Epithelial cell of esophagus (primary cell): Measurements from ENCODE around the gene ARHGEF9.

Experiments
- DNase-seq: peaks from one replicate; pipeline ENCODE4 v3.0.0; 2010; ENCODE audit warnings: low read depth
- H3K4me3 ChIP-seq: 2 replicates; pipeline ENCODE4 v1.5.1; 2011; ENCODE audit warnings: mild to moderate bottlenecking, low read length, control low read depth
- CTCF ChIP-seq: IDR thresholded peaks from 2 replicates; pipeline ENCODE4 v1.5.1; 2011; ENCODE audit warnings: low read depth, mild to moderate bottlenecking, low read length, control low read depth, inconsistent platforms; ENCODE audit not compliant: insufficient read depth; ENCODE audit errors: missing control alignments

The ARHGEF9 gene

GRCh38 chrX:63708801-63709200 is 76.2 kb downstream of the ARHGEF9 start:
- no peak for TF ChIP-seq CTCF
- DNase-seq = no peak
- no peak overlapping the region for H3K4me3 ChIP-seq

- TF ChIP-seq CTCF = no peak
- H3K4me3 ChIP-seq = no peak overlapping the region
- no peak for DNase-seq
Measured at GRCh38 chrX:63702556-63702955, 82.5 kb downstream of the ARHGEF9 start.

- peak; percentile 73 for TF ChIP-seq CTCF
- DNase-seq = peak; percentile 41
- no peak overlapping the region for H3K4me3 ChIP-seq
Measured at GRCh38 chrX:63686878-63687714, 97.9 kb downstream of the ARHGEF9 start.

- TF ChIP-seq CTCF = no peak
- DNase-seq = no peak
- no peak overlapping the region for H3K4me3 ChIP-seq
Measured at GRCh38 chrX:63680423-63680822, 104.6 kb downstream of the ARHGEF9 start.

- H3K4me3 ChIP-seq = no peak overlapping the region
- no peak for DNase-seq
- no peak for TF ChIP-seq CTCF
Measured at GRCh38 chrX:63679432-63679831, 105.6 kb downstream of the ARHGEF9 start.

GRCh38 chrX:63675716-63676115 is 109.3 kb downstream of the ARHGEF9 start:
- DNase-seq = no peak
- no peak for TF ChIP-seq CTCF
- no peak overlapping the region for H3K4me3 ChIP-seq

GRCh38 chrX:63673896-63674295 is 111.1 kb downstream of the ARHGEF9 start:
- no peak for TF ChIP-seq CTCF
- peak; percentile 6 for DNase-seq
- H3K4me3 ChIP-seq = no peak overlapping the region
